ENCODE measurements around the gene OR8S1. TPM values are rescaled to one million over a fixed set of nuclear protein-coding genes. Genes with fewer than 3 reads are reported as not detected.
"Not testable (repeated sequence)": the region's sequence is repeated elsewhere in the genome, so short reads cannot be mapped to it uniquely, and the experiment has no call there.

OR8S1 gene
- total RNA-seq, 1 donor from 2014 or later, result not detected

- DNase-seq; intact Hi-C loops (cut with DNase I); ATAC-seq (ENCODE audit: poor library complexity): not testable (repeated sequence)
Measured at GRCh38 chr12:48547012-48547411, 21.6 kb downstream of the OR8S1 start.

- DNase-seq; ATAC-seq (ENCODE audit: poor library complexity); intact Hi-C loops (cut with DNase I): not testable (repeated sequence)
Measured at GRCh38 chr12:48551636-48552035, 26.2 kb downstream of the OR8S1 start.

GRCh38 chr12:48553666-48554343 is 28.4 kb downstream of the OR8S1 start:
- ATAC-seq (ENCODE audit: poor library complexity); DNase-seq; intact Hi-C loops (cut with DNase I): not testable (repeated sequence)

- ATAC-seq (ENCODE audit: poor library complexity) (no peak), DNase-seq (no peak)
- intact Hi-C loops (cut with DNase I), result no loop called here
Measured at GRCh38 chr12:48556631-48557030, 31.2 kb downstream of the OR8S1 start.

- no peak for DNase-seq
- intact Hi-C loops (cut with DNase I), result no loop called here
- no peak for ATAC-seq (ENCODE audit: poor library complexity)
Measured at GRCh38 chr12:48557919-48558318, 32.5 kb downstream of the OR8S1 start.

GRCh38 chr12:48567731-48568130 is 42.3 kb downstream of the OR8S1 start:
- intact Hi-C loops (cut with DNase I), result no loop called here
- DNase-seq (no peak), ATAC-seq (ENCODE audit: poor library complexity) (no peak)

- no peak for DNase-seq
- ATAC-seq (ENCODE audit: poor library complexity), result no peak
- intact Hi-C loops (cut with DNase I), result no loop called here
Measured at GRCh38 chr12:48569946-48570345, 44.5 kb downstream of the OR8S1 start, which contains the start of gene LALBA. LALBA (minus strand) TSS chr12:48570046; CDS start chr12:48570020, 26 bp downstream.

GRCh38 chr12:48572326-48572725 is 46.9 kb downstream of the OR8S1 start:
- ATAC-seq (ENCODE audit: poor library complexity) (no peak), DNase-seq (no peak)
- intact Hi-C loops (cut with DNase I), result no loop called here

Other genes with a start within 250 kb of the OR8S1 start
- gene ZNF641, start 174.7 kb upstream of the OR8S1 start, total RNA-seq, result 13.7 TPM
- gene ANP32D, start 53.1 kb upstream of the OR8S1 start, total RNA-seq, result not detected
- gene C12orf54, start 43.1 kb upstream of the OR8S1 start, total RNA-seq, result not detected
- not detected for gene LALBA, start 44.4 kb downstream of the OR8S1 start, total RNA-seq
- 17.3 TPM for gene KANSL2, start 156.6 kb downstream of the OR8S1 start, total RNA-seq
- gene CCNT1, start 191.1 kb downstream of the OR8S1 start, total RNA-seq, result 17.5 TPM

Data from Right ventricle myocardium superior (tissue), 1 donor.